SK-N-SH (cell line): ENCODE data around the gene FLACC1. TPM values are rescaled to one million over a fixed set of nuclear protein-coding genes. Genes with fewer than 3 reads are reported as not detected.

Experiments
- CTCF ChIA-PET: fragments of 300-600, 350-600 bp; formaldehyde crosslinking; extraction: SDS; loops from one replicate; lab custom pipeline; 2021; lab: Yijun Ruan, JAX
- POLR2A ChIA-PET: fragments of 350-600 bp; sonication (Branson Sonifier 250); formaldehyde crosslinking; extraction: SDS; loops from one replicate; lab custom pipeline; 2020; ENCODE audit warnings: antibody characterized with exemption, inconsistent platforms; lab: Yijun Ruan, JAX
- DNase-seq: peaks from one replicate; pipeline ENCODE4 v3.0.0; 2012
- H2AFZ ChIP-seq: fragments of 200-600 bp; sonication (generic); 2 replicates; pipeline ENCODE4 v1.8.1; 2016; ENCODE audit warnings: antibody characterized with exemption, mild to moderate bottlenecking, low read depth
- H3F3A ChIP-seq: fragments of 200-600 bp; sonication (generic); replicated peaks from 2 replicates; pipeline ENCODE3; 2016; ENCODE audit warnings: antibody characterized with exemption, mild to moderate bottlenecking; ENCODE audit not compliant: insufficient read depth
- H3K27ac ChIP-seq, 2 experiments: fragments of 200-500 bp in 1 of 2; fragments of 200-600 bp in 1 of 2; sonication (Bioruptor generic) in 1 of 2; sonication (generic), shearing (Covaris generic) in 1 of 2; 2 replicates each; pipeline versions ENCODE4 v1.5.1 to v1.6.1; 2014 to 2016; ENCODE audit warnings: low read depth in 2 of 2, inconsistent platforms in 1 of 2, low read length in 1 of 2, mild to moderate bottlenecking in 1 of 2, mixed read lengths in 1 of 2
- H3K27me3 ChIP-seq: fragments of 200-600 bp; sonication (generic), shearing (Covaris generic); 2 replicates; pipeline ENCODE4 v1.6.1; 2016; ENCODE audit warnings: mixed run types; ENCODE audit not compliant: insufficient read depth
- H3K36me3 ChIP-seq, 2 experiments: fragments of 200-500 bp in 1 of 2; fragments of 200-600 bp in 1 of 2; sonication (Bioruptor generic) in 1 of 2; sonication (generic) in 1 of 2; replicated peaks in 1 of 2; 2 replicates each; pipeline versions ENCODE3 to v1.5.1; 2014 to 2016; ENCODE audit warnings: low read length in 1 of 2, mild to moderate bottlenecking in 1 of 2; ENCODE audit not compliant: insufficient read depth in 2 of 2, control insufficient read depth in 1 of 2
- H3K4me1 ChIP-seq, 2 experiments: fragments of 200-500 bp in 1 of 2; fragments of 200-600 bp in 1 of 2; sonication (Bioruptor generic) in 1 of 2; sonication (generic), shearing (Covaris generic) in 1 of 2; 2 replicates each; pipeline versions ENCODE4 v1.5.1 to v1.6.1; 2014 to 2016; ENCODE audit warnings: low read depth in 1 of 2, low read length in 1 of 2, mixed run types in 1 of 2; ENCODE audit not compliant: insufficient read depth in 2 of 2, control insufficient read depth in 1 of 2
- H3K4me2 ChIP-seq: fragments of 200-600 bp; sonication (generic), shearing (Covaris generic); 2 replicates; pipeline ENCODE4 v1.6.1; 2017; ENCODE audit warnings: mixed run types
- H3K4me3 ChIP-seq, 2 experiments: fragments of 200-500 bp in 1 of 2; fragments of 200-600 bp in 1 of 2; sonication (Bioruptor generic) in 1 of 2; sonication (generic), shearing (Covaris generic) in 1 of 2; 2 replicates each; pipeline versions ENCODE4 v1.5.1 to v1.8.1; 2014 to 2016; ENCODE audit warnings: low read depth in 2 of 2, inconsistent platforms in 1 of 2, low read length in 1 of 2, mild to moderate bottlenecking in 1 of 2, mixed read lengths in 1 of 2, moderate library complexity in 1 of 2
- H3K79me2 ChIP-seq: fragments of 200-600 bp; sonication (generic); 2 replicates; pipeline ENCODE4 v1.8.1; 2017; ENCODE audit warnings: mild to moderate bottlenecking; ENCODE audit not compliant: insufficient read depth
- H3K9ac ChIP-seq: fragments of 200-600 bp; sonication (generic); 2 replicates; pipeline ENCODE4 v1.6.1; 2017; ENCODE audit warnings: mixed run types
- H3K9me2 ChIP-seq: fragments of 200-600 bp; sonication (generic); 2 replicates; pipeline ENCODE4 v1.6.1; 2017; ENCODE audit warnings: mixed run types
- H3K9me3 ChIP-seq: fragments of 200-600 bp; sonication (generic); 2 replicates; pipeline ENCODE4 v1.6.1; 2017; ENCODE audit warnings: mixed run types, mild to moderate bottlenecking, moderate library complexity
- H4K20me1 ChIP-seq: fragments of 200-600 bp; sonication (generic); 2 replicates; pipeline ENCODE4 v1.6.1; 2017; ENCODE audit warnings: mild to moderate bottlenecking, mixed run types; ENCODE audit not compliant: insufficient read depth
- CHD2 ChIP-seq: fragments of 150-350 bp; IDR thresholded peaks from 2 replicates; pipeline ENCODE4 v1.6.1; 2018; ENCODE audit warnings: low read length; ENCODE audit not compliant: partially characterized antibody
- ELF1 ChIP-seq: IDR thresholded peaks from 2 replicates; pipeline ENCODE4 v1.4.0; 2012
- EP300 ChIP-seq, 2 experiments: IDR thresholded peaks; 2 replicates each; pipeline versions ENCODE4 v1.4.0 to v1.6.1; 2012; ENCODE audit warnings: borderline replicate concordance in 1 of 2, low read depth in 1 of 2, low read length in 1 of 2
- FOSL2 ChIP-seq: IDR thresholded peaks from 2 replicates; pipeline ENCODE4 v1.4.0; 2012; ENCODE audit warnings: low read depth, mild to moderate bottlenecking, moderate library complexity, borderline replicate concordance
- FOXJ3 ChIP-seq: sonication (generic); formaldehyde crosslinking; IDR thresholded peaks from 2 replicates; pipeline ENCODE4 v1.5.1; 2020; ENCODE audit warnings: mild to moderate bottlenecking, missing genetic modification reagents
- GABPA ChIP-seq: IDR thresholded peaks from 2 replicates; pipeline ENCODE4 v1.4.0; 2012; ENCODE audit warnings: low read depth, mild to moderate bottlenecking
- GATA2 ChIP-seq: sonication (generic); formaldehyde crosslinking; IDR thresholded peaks from 2 replicates; pipeline ENCODE4 v1.5.0; 2020; ENCODE audit warnings: mild to moderate bottlenecking, missing genetic modification reagents
- JUND ChIP-seq: IDR thresholded peaks from 2 replicates; pipeline ENCODE4 v1.4.0; 2012
- NFIC ChIP-seq: IDR thresholded peaks from 2 replicates; pipeline ENCODE4 v1.4.0; 2012; ENCODE audit warnings: borderline replicate concordance
- NRF1 ChIP-seq: IDR thresholded peaks from 2 replicates; pipeline ENCODE4 v1.6.1; 2012; ENCODE audit warnings: low read depth, mild to moderate bottlenecking, low read length
- POLR2AphosphoS5 ChIP-seq: IDR thresholded peaks from 2 replicates; pipeline ENCODE4 v1.6.1; 2012; ENCODE audit warnings: low read depth, low read length
- RAD21 ChIP-seq: IDR thresholded peaks from 2 replicates; pipeline ENCODE4 v1.6.1; 2012; ENCODE audit warnings: mild to moderate bottlenecking, low read length
- SIN3A ChIP-seq: IDR thresholded peaks from 2 replicates; pipeline ENCODE4 v1.6.1; 2012; ENCODE audit warnings: low read depth, mild to moderate bottlenecking, low read length, moderate library complexity, borderline replicate concordance
- TAF1 ChIP-seq: IDR thresholded peaks from 2 replicates; pipeline ENCODE4 v1.6.1; 2012; ENCODE audit warnings: low read depth, mild to moderate bottlenecking, low read length, moderate library complexity, borderline replicate concordance
- TCF12 ChIP-seq: IDR thresholded peaks from 2 replicates; pipeline ENCODE4 v1.4.0; 2012
- TEAD4 ChIP-seq: IDR thresholded peaks from 2 replicates; pipeline ENCODE4 v1.4.0; 2012; ENCODE audit warnings: mild to moderate bottlenecking, borderline replicate concordance; ENCODE audit not compliant: insufficient read depth
- YY1 ChIP-seq: IDR thresholded peaks from 2 replicates; pipeline ENCODE4 v1.4.0; 2012; ENCODE audit warnings: low read depth, mild to moderate bottlenecking
- WGBS: methylation state at CpG from one replicate; pipeline ENCODE4 v1.1.6; 2017; ENCODE audit warnings: low lambda C conversion rate; 5-methylcytosine and 5-hydroxymethylcytosine counted together
- polyA plus RNA-seq, 3 experiments: library from polyadenylated mRNA; depleted of rRNA; stranded (reverse); fragments of >200 nt; gene quantifications; 2 replicates each; pipeline ENCODE4 v1.2.3, GENCODE V29; 2012
- TF ChIP-seq, protein P1 (sequence below): IDR thresholded peaks from 2 replicates; pipeline ENCODE4 v1.4.0; 2012; ENCODE audit warnings: low read depth, borderline replicate concordance
- TF ChIP-seq, protein P2 (sequence below): IDR thresholded peaks from 2 replicates; pipeline ENCODE4; 2012
- TF ChIP-seq, protein P3 (sequence below): fragments of 150-350 bp; IDR thresholded peaks from 2 replicates; pipeline ENCODE4 v1.6.1; 2016; ENCODE audit warnings: mild to moderate bottlenecking, low read depth, low read length
- TF ChIP-seq, protein P4 (sequence below): fragments of 200-600 bp; sonication (generic); IDR thresholded peaks from 2 replicates; pipeline ENCODE4 v1.6.1; 2017; ENCODE audit warnings: antibody characterized with exemption, mild to moderate bottlenecking, moderate library complexity

Gene FLACC1
- polyA plus RNA-seq, 1 of the 3 experiments (the other 2 are of a cell fraction) = 0.35 TPM

DNA sequence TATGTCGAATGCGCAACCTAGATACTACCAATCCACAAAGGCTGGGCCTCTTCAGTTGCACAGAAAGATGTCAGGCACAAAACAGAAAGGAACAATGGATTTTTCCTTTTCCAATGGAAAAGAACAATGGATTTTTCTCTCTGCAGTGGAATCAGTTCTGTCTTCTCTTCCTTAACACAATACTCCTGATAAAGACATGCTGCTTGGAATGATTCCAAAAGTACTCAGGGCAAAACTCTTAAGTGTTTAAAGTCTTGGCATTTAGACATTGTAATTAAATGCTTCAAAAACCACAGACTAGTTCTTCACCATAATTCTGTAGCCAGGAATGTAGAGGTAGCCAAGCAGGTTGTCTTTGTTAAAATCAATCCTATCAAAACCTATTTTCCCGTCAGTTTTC lies 46.7 kb upstream of the FLACC1 start:
- 92% methylated on average over 3 of the region's 3 CpGs for WGBS
- Histone ChIP-seq H3K27ac (peak overlapping the region; percentile 53 to 88), H3K27me3 (no peaks in the 10 kb centered on the region), H3K4me2 (no peak overlapping the region), H3K36me3 (peaks cover 8 to 22% of the 10 kb centered on the region in 2 experiments), H3K9ac (no peak overlapping the region), H3K9me3 (no peaks in the 10 kb centered on the region), H3K4me3 (no peak overlapping the region), H3F3A (peaks cover 12% of the 10 kb centered on the region), H3K9me2 (no peaks in the 10 kb centered on the region), H3K79me2 (peaks cover 35% of the 10 kb centered on the region), H4K20me1 (no peaks in the 10 kb centered on the region), H3K4me1 (peaks cover 25 to 29% of the 10 kb centered on the region in 2 experiments; a peak in 3 of 4 replicates), H2AFZ (no peak overlapping the region)
- DNase-seq = no peak
- POLR2A ChIA-PET = no interaction called here
- TF ChIP-seq, protein P1, sequence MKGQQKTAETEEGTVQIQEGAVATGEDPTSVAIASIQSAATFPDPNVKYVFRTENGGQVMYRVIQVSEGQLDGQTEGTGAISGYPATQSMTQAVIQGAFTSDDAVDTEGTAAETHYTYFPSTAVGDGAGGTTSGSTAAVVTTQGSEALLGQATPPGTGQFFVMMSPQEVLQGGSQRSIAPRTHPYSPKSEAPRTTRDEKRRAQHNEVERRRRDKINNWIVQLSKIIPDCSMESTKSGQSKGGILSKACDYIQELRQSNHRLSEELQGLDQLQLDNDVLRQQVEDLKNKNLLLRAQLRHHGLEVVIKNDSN = no peak
- TF ChIP-seq POLR2AphosphoS5 (peak; percentile 48; the same call in 1 of the 2 replicates), NFIC (peak; percentile 76), TAF1 (0 out of 2 replicates have a peak, but pooled peaks have one; percentile 25), NRF1 (no peak), YY1 (no peak), TCF12 (peak; percentile 40), TEAD4 (0 out of 2 replicates have a peak, but pooled peaks have one; percentile 19), ELF1 (no peak), EP300 (IDR thresholded peaks at IDR 0.05; ENCODE audit: borderline replicate concordance in 1 of 2, low read depth in 1 of 2, low read length in 1 of 2) (peak; percentile 24 to 53; a peak in 1 of 4 replicates)
- TF ChIP-seq, protein P2, sequence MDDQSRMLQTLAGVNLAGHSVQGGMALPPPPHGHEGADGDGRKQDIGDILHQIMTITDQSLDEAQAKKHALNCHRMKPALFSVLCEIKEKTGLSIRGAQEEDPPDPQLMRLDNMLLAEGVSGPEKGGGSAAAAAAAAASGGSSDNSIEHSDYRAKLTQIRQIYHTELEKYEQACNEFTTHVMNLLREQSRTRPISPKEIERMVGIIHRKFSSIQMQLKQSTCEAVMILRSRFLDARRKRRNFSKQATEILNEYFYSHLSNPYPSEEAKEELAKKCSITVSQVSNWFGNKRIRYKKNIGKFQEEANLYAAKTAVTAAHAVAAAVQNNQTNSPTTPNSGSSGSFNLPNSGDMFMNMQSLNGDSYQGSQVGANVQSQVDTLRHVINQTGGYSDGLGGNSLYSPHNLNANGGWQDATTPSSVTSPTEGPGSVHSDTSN = peak; percentile 45; the same call in 1 of the 2 replicates
- CTCF ChIA-PET = interaction anchor here (1.1 kb wide), 1 partner anchor 9 kb away, joined by 3 read pairs; no protein-coding TSS in a partner anchor

DNA sequence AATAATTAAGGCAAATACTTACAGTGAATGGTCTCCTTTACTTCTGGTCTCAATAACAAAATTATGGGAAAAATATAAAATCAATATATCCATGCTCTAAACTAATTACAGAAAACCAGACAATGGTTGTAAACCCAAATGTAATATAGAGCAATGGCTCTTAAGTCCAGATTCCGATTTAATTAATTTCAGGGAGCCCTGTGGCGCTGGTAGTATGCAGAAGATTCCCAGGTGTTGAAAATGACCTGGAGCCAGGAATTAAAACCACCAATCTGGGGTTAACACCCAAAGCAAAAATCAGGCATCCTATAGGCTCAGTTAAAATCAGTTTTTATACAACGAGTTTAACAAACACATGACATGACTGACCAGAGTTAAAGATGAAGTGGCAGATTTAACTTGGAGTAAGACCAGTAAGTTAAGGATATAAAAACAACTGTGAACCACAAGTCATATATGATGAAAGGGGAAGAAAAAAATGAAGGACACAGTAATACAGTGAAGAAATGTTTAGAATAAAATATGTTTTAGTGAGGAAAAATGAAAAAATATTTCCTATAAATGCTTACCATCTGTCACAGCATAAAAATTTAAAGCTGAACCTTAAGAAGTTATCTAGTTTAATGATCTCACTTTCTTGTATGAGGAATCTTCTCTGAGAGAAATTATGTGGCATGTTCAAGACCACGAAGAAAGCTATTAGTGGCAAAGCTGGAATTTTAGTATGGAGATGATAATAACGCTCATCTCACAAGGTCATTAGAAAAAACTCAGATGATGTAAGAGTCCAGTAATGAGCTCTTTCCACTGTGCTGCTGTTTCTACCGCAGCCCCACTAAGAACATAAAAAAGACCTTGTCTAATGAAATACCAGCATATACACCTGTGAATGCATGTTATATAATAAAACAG lies 45.8 kb upstream of the FLACC1 start:
- Histone ChIP-seq H3K27ac (peak overlapping the region; percentile 53 to 88), H2AFZ (no peak overlapping the region), H3K27me3 (no peaks in the 10 kb centered on the region), H4K20me1 (no peaks in the 10 kb centered on the region), H3K9me2 (no peaks in the 10 kb centered on the region), H3K4me2 (no peak overlapping the region; the same call in 1 of the 2 replicates), H3K79me2 (peaks cover 35% of the 10 kb centered on the region), H3F3A (peaks cover 12% of the 10 kb centered on the region), H3K9ac (no peak overlapping the region), H3K36me3 (peaks cover 18 to 27% of the 10 kb centered on the region in 2 experiments), H3K4me1 (peaks cover 25 to 29% of the 10 kb centered on the region in 2 experiments; a peak in 3 of 4 replicates), H3K9me3 (no peaks in the 10 kb centered on the region), H3K4me3 (no peak overlapping the region)
- WGBS = 46% methylated on average over 6 of the region's 6 CpGs
- ChIA-PET CTCF (interaction anchor here (1.1 kb wide), 1 partner anchor 10 kb away, joined by 3 read pairs; no protein-coding TSS in a partner anchor), POLR2A (no interaction called here)
- DNase-seq = no peak
- TF ChIP-seq JUND (no peak; the same call in 1 of the 2 replicates), RAD21 (no peak), FOSL2 (peak; percentile 26; the same call in 1 of the 2 replicates), FOXJ3 (no peak), EP300 (IDR thresholded peaks at IDR 0.05; ENCODE audit: borderline replicate concordance in 1 of 2, low read depth in 1 of 2, low read length in 1 of 2) (peak in 1 of 2 experiments; percentile 38; a peak in 2 of 4 replicates), GATA2 (no peak), SIN3A (no peak), NFIC (peak; percentile 22; the same call in 1 of the 2 replicates), CHD2 (no peak), TCF12 (peak; percentile 63), ELF1 (no peak), GABPA (no peak)
- TF ChIP-seq, protein P3, sequence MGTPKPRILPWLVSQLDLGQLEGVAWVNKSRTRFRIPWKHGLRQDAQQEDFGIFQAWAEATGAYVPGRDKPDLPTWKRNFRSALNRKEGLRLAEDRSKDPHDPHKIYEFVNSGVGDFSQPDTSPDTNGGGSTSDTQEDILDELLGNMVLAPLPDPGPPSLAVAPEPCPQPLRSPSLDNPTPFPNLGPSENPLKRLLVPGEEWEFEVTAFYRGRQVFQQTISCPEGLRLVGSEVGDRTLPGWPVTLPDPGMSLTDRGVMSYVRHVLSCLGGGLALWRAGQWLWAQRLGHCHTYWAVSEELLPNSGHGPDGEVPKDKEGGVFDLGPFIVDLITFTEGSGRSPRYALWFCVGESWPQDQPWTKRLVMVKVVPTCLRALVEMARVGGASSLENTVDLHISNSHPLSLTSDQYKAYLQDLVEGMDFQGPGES = no peak
- TF ChIP-seq, protein P4, sequence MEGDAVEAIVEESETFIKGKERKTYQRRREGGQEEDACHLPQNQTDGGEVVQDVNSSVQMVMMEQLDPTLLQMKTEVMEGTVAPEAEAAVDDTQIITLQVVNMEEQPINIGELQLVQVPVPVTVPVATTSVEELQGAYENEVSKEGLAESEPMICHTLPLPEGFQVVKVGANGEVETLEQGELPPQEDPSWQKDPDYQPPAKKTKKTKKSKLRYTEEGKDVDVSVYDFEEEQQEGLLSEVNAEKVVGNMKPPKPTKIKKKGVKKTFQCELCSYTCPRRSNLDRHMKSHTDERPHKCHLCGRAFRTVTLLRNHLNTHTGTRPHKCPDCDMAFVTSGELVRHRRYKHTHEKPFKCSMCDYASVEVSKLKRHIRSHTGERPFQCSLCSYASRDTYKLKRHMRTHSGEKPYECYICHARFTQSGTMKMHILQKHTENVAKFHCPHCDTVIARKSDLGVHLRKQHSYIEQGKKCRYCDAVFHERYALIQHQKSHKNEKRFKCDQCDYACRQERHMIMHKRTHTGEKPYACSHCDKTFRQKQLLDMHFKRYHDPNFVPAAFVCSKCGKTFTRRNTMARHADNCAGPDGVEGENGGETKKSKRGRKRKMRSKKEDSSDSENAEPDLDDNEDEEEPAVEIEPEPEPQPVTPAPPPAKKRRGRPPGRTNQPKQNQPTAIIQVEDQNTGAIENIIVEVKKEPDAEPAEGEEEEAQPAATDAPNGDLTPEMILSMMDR = no peak
- TF ChIP-seq, protein P1 = no peak
